Keratinocyte (primary cell): Measurements from ENCODE around the gene EMP1.

Experiments used
- EZH2 ChIP-seq: IDR thresholded peaks from one replicate; pipeline ENCODE4 v1.6.1; 2012; ENCODE audit warnings: inconsistent platforms, mild to moderate bottlenecking, low read length, moderate library complexity
- TF ChIP-seq, protein P1 (sequence below), 3 experiments: IDR thresholded peaks in 1 of 3; conservative IDR thresholded peaks in 1 of 3; optimal IDR thresholded peaks in 1 of 3; 2 replicates in 2 of 3; 3 replicates in 1 of 3; pipeline versions ENCODE3 to v1.5.1; 2011; ENCODE audit warnings: low read length in 3 of 3, mild to moderate bottlenecking in 3 of 3, moderate library complexity in 2 of 3, control low read depth in 1 of 3, inconsistent platforms in 1 of 3; ENCODE audit not compliant: insufficient read depth in 2 of 3; ENCODE audit errors: extremely low read depth in 1 of 3

DNA sequence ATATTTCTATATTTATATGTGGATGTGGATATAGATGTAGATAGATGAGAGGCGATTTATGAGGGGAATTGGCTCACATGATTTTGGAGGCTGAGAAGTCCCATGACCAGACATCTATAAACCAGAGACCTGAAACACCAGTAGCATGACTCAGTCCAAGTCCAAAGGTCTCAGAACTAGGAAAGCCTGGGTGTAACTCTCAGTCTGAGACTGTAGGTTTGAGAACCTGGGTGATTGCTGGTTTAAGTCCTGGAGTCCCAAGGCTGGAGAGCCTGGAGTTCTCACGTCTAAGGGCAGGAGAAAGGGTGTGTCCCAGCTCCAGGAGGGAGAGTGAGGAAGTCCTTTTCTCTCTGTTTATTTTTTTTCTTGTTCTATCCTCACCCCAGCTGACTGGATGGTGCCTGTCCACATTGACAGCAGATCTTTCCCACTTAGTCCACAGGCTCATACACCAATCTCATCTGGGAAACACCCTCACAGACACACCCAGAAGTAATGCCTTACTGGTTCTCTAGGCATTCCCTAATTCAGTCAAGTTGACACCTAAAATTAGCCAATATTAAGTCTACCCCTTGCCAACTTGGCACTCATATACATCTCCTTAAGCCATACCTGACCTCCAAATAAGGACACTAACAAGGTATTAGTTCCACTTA lies 45.4 kb downstream of the EMP1 start:
- TF ChIP-seq, protein P1, sequence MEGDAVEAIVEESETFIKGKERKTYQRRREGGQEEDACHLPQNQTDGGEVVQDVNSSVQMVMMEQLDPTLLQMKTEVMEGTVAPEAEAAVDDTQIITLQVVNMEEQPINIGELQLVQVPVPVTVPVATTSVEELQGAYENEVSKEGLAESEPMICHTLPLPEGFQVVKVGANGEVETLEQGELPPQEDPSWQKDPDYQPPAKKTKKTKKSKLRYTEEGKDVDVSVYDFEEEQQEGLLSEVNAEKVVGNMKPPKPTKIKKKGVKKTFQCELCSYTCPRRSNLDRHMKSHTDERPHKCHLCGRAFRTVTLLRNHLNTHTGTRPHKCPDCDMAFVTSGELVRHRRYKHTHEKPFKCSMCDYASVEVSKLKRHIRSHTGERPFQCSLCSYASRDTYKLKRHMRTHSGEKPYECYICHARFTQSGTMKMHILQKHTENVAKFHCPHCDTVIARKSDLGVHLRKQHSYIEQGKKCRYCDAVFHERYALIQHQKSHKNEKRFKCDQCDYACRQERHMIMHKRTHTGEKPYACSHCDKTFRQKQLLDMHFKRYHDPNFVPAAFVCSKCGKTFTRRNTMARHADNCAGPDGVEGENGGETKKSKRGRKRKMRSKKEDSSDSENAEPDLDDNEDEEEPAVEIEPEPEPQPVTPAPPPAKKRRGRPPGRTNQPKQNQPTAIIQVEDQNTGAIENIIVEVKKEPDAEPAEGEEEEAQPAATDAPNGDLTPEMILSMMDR (optimal IDR thresholded peaks at IDR 0.05 in 1 of 3, IDR thresholded peaks at IDR 0.05 in 1 of 3, conservative IDR thresholded peaks at IDR 0.05 in 1 of 3; ENCODE audit: extremely low read depth in 1 of 3, insufficient read depth in 2 of 3, low read length in 3 of 3): no peak
- no peak for TF ChIP-seq EZH2
